ENCODE data around the gene MOB2. TPM values are rescaled to one million over a fixed set of nuclear protein-coding genes. Genes with fewer than 3 reads are reported as not detected.

Gene MOB2
- total RNA-seq, 1 donor from 2014 or later = 38.2 TPM

- H3K27me3 ChIP-seq (ENCODE audit: control insufficient read depth, insufficient read depth, low read length) = no peaks in the 10 kb centered on the region
- FAIRE-seq (no peak), DNase-seq (ENCODE audit: low read depth) (peak; percentile 80)
- TF ChIP-seq, protein P1, sequence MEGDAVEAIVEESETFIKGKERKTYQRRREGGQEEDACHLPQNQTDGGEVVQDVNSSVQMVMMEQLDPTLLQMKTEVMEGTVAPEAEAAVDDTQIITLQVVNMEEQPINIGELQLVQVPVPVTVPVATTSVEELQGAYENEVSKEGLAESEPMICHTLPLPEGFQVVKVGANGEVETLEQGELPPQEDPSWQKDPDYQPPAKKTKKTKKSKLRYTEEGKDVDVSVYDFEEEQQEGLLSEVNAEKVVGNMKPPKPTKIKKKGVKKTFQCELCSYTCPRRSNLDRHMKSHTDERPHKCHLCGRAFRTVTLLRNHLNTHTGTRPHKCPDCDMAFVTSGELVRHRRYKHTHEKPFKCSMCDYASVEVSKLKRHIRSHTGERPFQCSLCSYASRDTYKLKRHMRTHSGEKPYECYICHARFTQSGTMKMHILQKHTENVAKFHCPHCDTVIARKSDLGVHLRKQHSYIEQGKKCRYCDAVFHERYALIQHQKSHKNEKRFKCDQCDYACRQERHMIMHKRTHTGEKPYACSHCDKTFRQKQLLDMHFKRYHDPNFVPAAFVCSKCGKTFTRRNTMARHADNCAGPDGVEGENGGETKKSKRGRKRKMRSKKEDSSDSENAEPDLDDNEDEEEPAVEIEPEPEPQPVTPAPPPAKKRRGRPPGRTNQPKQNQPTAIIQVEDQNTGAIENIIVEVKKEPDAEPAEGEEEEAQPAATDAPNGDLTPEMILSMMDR (IDR thresholded peaks at IDR 0.05; ENCODE audit: insufficient read depth, low read length, severe bottlenecking) = peak; percentile 11
- H3K36me3 ChIP-seq (ENCODE audit: control insufficient read depth, insufficient read depth, low read length) = peaks cover 7% of the 10 kb centered on the region
- no peak overlapping the region for H3K4me3 ChIP-seq (ENCODE audit: low read depth, low read length)
Measured at GRCh38 chr11:1532014-1532586, 45.5 kb upstream of the MOB2 start.

DNA sequence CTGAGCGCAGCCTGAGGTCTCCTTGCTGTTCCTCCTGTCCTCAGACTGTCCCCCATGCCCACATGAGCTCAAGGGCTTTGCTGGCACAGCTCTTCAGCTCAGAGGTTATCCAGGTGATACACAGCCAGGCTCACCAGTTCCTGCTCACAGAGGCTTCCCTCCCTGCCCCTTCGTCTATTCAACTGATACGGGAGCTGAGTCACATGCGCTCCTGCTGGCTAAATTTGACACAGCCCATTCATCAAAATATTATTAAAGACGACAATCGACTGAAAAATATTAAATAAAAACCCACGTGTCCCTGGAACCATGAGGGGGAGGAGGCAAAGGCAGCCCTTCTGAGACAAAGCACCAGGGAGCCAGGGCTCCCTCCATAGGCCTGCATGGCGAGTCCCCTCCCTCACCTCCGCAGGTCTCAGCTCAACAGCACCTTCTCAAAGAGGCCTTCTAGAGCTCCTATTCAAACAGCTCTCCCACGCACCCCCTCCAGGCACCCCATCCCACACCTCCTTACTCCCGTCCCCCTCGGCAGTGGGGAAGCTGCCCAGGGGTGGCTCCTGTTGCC, 45.0 kb upstream of the MOB2 start:
- peak; percentile 53 for DNase-seq (ENCODE audit: low read depth)
- no peak for FAIRE-seq
- Histone ChIP-seq H3K27me3 (ENCODE audit: control insufficient read depth, insufficient read depth, low read length) (no peaks in the 10 kb centered on the region), H3K4me3 (ENCODE audit: low read depth, low read length) (no peak overlapping the region), H3K36me3 (ENCODE audit: control insufficient read depth, insufficient read depth, low read length) (peaks cover 7% of the 10 kb centered on the region)
- TF ChIP-seq, protein P1 (IDR thresholded peaks at IDR 0.05; ENCODE audit: insufficient read depth, low read length, severe bottlenecking) = peak; percentile 9

GRCh38 chr11:1530686-1531448, 44.3 kb upstream of the MOB2 start:
- no peak for DNase-seq (ENCODE audit: low read depth)
- no peak for FAIRE-seq
- TF ChIP-seq, protein P1 (IDR thresholded peaks at IDR 0.05; ENCODE audit: insufficient read depth, low read length, severe bottlenecking) = no peak
- no peak overlapping the region for H3K4me3 ChIP-seq (ENCODE audit: low read depth, low read length)
- H3K27me3 ChIP-seq (ENCODE audit: control insufficient read depth, insufficient read depth, low read length) = no peaks in the 10 kb centered on the region
- H3K36me3 ChIP-seq (ENCODE audit: control insufficient read depth, insufficient read depth, low read length) = peaks cover 7% of the 10 kb centered on the region

- Histone ChIP-seq H3K4me3 (ENCODE audit: low read depth, low read length) (no peak overlapping the region), H3K36me3 (ENCODE audit: control insufficient read depth, insufficient read depth, low read length) (peaks cover 7% of the 10 kb centered on the region), H3K27me3 (ENCODE audit: control insufficient read depth, insufficient read depth, low read length) (no peaks in the 10 kb centered on the region)
- TF ChIP-seq, protein P1 (IDR thresholded peaks at IDR 0.05; ENCODE audit: insufficient read depth, low read length, severe bottlenecking) = no peak
- FAIRE-seq = no peak
- DNase-seq (ENCODE audit: low read depth) = no peak
Measured at GRCh38 chr11:1529774-1530173, 43.2 kb upstream of the MOB2 start.

- Histone ChIP-seq H3K36me3 (ENCODE audit: control insufficient read depth, insufficient read depth, low read length) (peaks cover 4% of the 10 kb centered on the region), H3K27me3 (ENCODE audit: control insufficient read depth, insufficient read depth, low read length) (no peaks in the 10 kb centered on the region), H3K4me3 (ENCODE audit: low read depth, low read length) (no peak overlapping the region)
- DNase-seq (ENCODE audit: low read depth) = no peak
- no peak for FAIRE-seq
- TF ChIP-seq, protein P1 (IDR thresholded peaks at IDR 0.05; ENCODE audit: insufficient read depth, low read length, severe bottlenecking) = no peak
Measured at GRCh38 chr11:1529286-1529685, 42.7 kb upstream of the MOB2 start.
